ENCODE results near the gene SSR2.

SSR2 gene

GRCh38 chr1:156020293-156021092 lies at the start of gene SSR2:
SSR2 (minus strand) TSS chr1:156020951; CDS start chr1:156020167, 784 bp downstream.
- Histone ChIP-seq H3K27me3 (no peaks in the 10 kb centered on the region), H3K36me3 (peaks cover 12 to 38% (median 30%) of the 10 kb centered on the region in 3 donors), H3K4me3 (peak within 1 kb of the TSS; percentile 82 to 94), H3K4me1 (peaks cover 0 to 20% (median 11%) of the 10 kb centered on the region in 4 donors), H3K27ac (peak within 1 kb of the TSS; percentile 88 to 89), H3K9me3 (no peaks in the 10 kb centered on the region)
- no peak for TF ChIP-seq CTCF (IDR thresholded peaks at IDR 0.05)
- intact Hi-C loops (cut with DNase I; ENCODE audit: low total_unique reads): no loop called here
- DNase-seq: peak; percentile 85 to 93

GRCh38 chr1:156070548-156070947 lies 49.8 kb upstream of the SSR2 start:
- TF ChIP-seq CTCF (IDR thresholded peaks at IDR 0.05): no peak
- H3K4me1 ChIP-seq: no peaks in the 10 kb centered on the region
- H3K27me3 ChIP-seq: no peaks in the 10 kb centered on the region
- no peak overlapping the region for H3K27ac ChIP-seq
- no peaks in the 10 kb centered on the region for H3K9me3 ChIP-seq
- no peak for DNase-seq
- H3K4me3 ChIP-seq: no peak overlapping the region
- intact Hi-C loops (cut with DNase I; ENCODE audit: low total_unique reads): no loop called here
- peaks cover 0 to 13% (median 0%) of the 10 kb centered on the region in 3 donors for H3K36me3 ChIP-seq

GRCh38 chr1:156069490-156070455 lies 49.0 kb upstream of the SSR2 start:
- H3K4me1 ChIP-seq: no peaks in the 10 kb centered on the region
- no peak overlapping the region for H3K4me3 ChIP-seq
- peaks cover 0 to 13% (median 0%) of the 10 kb centered on the region in 3 donors for H3K36me3 ChIP-seq
- no peaks in the 10 kb centered on the region for H3K9me3 ChIP-seq
- TF ChIP-seq CTCF (IDR thresholded peaks at IDR 0.05): no peak
- no peak for DNase-seq
- H3K27me3 ChIP-seq: no peaks in the 10 kb centered on the region
- intact Hi-C loops (cut with DNase I; ENCODE audit: low total_unique reads): no loop called here
- H3K27ac ChIP-seq: no peak overlapping the region

GRCh38 chr1:156067262-156067661 lies 46.5 kb upstream of the SSR2 start:
- no peak overlapping the region for H3K27ac ChIP-seq
- no peak overlapping the region for H3K4me3 ChIP-seq
- no peaks in the 10 kb centered on the region for H3K9me3 ChIP-seq
- no peak for DNase-seq
- TF ChIP-seq CTCF (IDR thresholded peaks at IDR 0.05): no peak
- H3K36me3 ChIP-seq: peaks cover 0 to 13% (median 0%) of the 10 kb centered on the region in 3 donors
- intact Hi-C loops (cut with DNase I; ENCODE audit: low total_unique reads): no loop called here
- no peaks in the 10 kb centered on the region for H3K27me3 ChIP-seq
- H3K4me1 ChIP-seq: no peaks in the 10 kb centered on the region

- Histone ChIP-seq H3K36me3 (peaks cover 0 to 13% (median 0%) of the 10 kb centered on the region in 3 donors), H3K9me3 (no peaks in the 10 kb centered on the region), H3K4me1 (no peaks in the 10 kb centered on the region), H3K27ac (no peak overlapping the region), H3K27me3 (no peaks in the 10 kb centered on the region), H3K4me3 (no peak overlapping the region)
- intact Hi-C loops (cut with DNase I; ENCODE audit: low total_unique reads): no loop called here
- DNase-seq: no peak
- no peak for TF ChIP-seq CTCF (IDR thresholded peaks at IDR 0.05)
These were observed 45.1 kb upstream of the SSR2 start for GRCh38 chr1:156065871-156066270.

Measured in tibial artery (tissue), 4 donors.